GM19025 (cell line): ENCODE results near the gene PAX5.

Source experiments
- ATAC-seq: cut with Tn5 transposase; IDR thresholded peaks from one replicate; pipeline ENCODE4 v1.9.1; 2021; ENCODE audit warnings: mild to moderate bottlenecking, low read depth, moderate library complexity; ENCODE audit not compliant: unreplicated experiment

PAX5 gene

DNA sequence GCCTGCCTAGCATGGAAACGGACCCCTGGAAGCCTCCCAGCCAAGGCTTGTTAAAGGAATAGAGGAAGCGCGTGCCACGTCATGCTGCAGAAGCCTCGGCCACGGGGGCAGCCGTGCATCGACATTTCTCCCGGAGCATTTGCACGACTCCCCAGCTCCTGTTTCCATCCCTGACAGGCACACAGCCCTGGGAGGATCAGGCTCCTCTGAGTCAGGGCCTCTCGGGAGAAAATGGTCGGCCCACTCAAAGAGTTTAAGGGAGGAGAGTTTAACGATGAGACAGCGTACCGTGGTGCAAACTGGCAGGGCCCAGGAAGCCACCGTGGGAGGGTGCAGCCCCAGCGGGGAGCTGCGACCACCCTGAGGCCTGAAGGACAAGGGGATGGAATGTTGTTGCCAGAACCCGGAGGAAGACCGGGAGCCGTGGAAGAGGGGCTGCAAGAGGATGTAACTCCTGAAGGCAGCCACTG, 213.6 kb downstream of the PAX5 start:
- ATAC-seq: no peak

DNA sequence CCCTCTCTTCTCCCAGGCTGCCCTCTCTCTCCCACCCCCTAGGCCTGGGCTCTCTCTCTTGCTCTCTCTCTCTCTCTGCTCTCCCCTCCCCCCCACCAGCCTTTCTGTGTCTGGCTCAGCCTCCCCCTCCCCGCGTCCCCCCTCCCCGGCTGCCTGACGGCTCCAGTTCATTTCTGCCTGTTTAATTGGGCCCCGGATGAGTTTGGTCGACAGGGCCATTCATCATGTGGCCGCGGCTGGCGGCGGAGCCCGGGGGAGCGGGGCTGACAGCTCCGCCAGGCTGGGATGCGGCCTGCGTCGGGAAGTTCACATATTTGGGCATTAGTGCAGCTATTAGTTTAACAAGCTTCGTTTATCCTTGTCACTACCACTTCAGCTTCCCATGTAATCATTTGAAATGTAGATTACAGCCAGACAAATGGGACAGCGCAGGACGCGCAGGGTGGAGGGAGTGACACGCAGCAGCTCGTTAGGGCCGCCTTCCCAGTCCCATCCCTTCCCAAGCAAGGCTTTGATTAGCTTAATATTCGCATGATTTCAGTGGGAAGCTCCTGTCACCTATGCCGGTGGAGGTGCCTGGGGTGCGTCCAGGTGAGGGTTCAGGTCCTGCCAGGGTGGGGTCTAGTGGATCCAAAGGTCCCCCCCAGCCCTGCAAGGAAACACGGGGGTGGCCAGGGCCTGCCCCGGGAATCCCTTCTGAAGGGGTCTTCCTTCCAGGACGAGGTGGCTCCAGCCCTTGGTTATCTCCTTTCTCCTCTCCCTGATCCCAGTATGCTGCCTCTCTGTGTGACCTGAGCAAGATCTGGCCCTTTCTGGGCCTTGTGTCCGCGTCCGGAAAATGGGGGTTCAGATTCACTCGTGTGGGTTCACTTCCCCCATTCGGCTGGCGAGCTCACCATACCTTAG, 214.8 kb downstream of the PAX5 start:
- no peak for ATAC-seq

DNA sequence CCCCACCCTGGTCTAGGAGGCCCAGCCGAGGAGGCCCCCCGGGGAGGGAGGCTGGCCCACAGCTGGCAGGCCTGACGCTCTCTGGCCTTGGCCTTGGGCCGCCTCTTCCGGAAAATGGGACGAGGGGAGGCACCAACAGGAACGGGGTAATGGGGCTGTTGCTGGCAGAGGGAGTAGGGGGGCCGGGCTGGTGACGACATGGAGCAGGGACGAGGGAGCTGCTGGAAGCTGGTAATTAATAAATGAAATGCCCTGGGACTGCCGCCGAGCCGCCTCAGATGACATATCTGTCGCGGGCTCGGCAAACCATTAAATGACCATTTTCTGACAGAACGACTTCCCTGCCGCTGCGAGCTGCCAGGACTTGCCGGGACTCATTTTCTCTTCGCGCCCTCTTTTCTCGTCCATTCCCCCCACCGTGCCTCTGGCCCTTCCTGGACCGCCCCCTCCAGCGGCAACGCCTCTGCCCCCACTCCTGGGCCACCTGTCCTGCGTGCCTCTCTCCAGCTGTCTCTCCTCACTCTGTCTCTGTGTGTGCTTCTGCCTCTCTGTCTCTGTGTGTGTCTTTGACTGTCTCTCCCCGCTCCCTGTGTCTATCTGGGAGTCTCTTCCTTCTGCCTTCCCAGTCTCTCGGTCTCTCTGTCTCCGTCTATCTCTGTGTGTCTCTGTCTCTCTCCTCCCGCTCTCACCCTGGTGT, 215.7 kb downstream of the PAX5 start:
- no peak for ATAC-seq

DNA sequence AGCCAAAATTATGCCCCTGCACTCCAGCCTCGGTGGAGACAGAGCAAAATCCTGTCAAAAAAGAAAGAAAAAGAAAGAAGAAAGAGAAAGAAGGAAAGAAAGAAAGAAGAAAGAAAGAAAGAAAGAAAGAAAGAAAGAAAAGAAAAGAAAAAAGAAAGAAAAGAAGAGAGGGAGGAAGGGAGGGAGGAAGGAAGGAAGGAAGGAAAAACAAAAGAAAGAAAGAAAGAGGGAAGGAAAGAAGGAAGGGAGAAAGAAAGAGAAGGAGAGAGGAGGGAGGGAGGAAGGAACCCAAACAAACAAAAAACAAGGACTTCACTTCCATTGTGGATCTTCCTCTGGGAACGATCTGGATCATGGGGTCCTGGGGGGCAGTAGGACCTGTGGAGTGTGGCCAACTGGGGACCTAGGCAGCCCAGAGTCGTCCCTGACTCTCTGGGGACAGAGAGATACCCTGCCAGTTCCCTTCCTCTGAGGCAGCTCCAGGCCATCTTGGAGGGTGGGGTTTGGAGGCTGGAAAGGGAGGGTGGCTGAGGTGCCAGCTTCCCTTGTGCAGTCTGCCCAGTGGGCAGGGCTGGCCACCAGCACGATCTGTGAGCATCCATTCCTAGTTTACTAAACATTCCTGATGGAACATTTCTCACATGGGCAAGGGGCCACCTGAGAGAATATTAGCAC, 216.8 kb downstream of the PAX5 start:
- ATAC-seq: no peak

DNA sequence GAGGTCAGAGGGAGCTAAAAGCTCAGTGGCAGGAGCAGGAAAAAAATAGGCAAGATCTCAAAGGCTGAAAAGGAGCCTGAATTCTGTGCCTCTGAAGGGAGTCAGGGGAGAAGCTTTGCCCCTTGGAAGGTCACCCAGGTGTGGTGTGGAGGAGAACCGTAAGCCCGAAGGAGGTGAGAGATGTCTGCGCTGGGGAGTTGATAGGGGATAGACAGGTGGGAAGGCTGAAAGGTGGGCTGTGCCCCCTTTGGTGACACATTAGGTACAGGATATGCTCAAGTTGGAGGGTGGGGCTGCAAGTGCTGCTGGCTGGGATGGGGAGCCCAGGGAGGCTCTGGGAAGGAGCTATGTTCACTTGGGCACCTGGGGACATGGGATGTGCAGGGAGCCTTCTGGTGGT, 217.7 kb downstream of the PAX5 start:
- ATAC-seq: no peak

DNA sequence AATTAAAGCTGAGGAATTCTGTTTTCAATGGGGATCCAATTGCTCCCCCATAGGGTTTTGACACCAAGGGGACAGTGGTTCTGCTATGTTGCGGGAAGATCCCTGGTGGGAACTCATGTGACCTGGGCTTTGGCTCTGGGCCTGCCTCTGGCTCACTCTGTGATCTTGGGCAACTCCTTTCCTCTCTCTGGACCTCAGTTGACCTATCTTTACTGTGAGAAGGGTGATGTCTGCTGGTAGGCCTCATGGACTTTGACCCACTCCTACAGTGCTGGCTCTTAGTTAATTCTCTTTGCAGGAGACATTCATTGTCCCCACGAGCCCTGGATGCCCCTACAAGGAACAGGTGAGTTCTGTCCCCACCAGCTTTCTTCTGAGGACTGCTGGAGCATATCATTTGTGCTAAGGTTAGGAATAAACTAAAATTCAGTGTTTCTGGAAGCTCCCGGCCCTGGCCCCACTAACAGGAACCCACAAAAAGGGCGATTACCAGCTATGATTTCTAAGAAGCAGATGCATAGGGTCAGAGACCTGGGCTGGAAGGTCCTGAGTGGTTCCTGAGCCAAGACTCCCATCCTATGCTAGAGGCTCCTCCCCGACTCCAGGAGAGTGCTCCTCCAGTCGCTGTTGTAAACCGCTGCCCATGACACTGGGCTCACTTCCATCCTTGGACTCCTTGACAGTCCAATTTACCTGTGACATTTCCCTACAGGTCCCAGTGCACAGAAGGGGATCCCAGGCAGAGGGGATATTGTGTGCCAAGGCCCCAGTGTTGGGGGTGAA, 218.3 kb downstream of the PAX5 start:
- ATAC-seq: no peak

DNA sequence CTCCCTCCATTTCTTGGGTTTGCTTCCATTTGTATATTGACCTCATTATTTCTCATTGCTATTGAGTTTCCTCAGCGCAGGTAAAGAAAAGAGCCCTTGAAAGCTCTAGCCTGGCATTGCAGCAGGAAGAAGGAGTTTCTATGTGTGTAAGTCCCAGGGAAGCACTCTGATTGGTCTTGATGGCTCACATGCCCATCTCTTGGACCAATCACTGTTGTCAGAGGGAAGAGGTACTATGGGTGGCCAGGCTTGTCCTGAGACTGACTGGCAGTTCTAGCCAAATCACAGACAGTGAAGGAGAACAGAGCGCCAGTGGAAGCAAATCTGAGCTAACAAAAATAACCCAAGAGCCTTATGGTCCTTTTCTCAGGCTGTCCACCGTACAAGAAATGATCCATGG, 219.0 kb downstream of the PAX5 start:
- no peak for ATAC-seq

DNA sequence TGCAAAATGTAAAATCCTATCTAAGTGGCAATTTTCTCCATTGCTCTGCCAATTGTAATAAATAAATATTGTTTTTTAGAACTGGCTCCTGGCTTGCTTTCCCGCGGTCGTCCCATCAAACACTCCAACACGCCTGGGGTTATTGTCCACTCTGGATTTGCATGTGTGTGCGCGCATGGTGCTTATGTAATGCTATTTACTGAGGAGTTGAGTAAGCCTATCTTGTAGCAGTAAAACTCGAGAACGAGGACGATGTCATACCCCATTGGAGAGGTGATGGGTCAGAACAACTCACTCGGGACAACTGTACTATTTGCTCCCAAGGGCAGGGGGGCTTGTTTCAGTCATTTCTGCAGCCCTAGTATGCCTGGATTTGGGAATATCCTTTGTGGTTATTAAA, 220.9 kb downstream of the PAX5 start:
- no peak for ATAC-seq

DNA sequence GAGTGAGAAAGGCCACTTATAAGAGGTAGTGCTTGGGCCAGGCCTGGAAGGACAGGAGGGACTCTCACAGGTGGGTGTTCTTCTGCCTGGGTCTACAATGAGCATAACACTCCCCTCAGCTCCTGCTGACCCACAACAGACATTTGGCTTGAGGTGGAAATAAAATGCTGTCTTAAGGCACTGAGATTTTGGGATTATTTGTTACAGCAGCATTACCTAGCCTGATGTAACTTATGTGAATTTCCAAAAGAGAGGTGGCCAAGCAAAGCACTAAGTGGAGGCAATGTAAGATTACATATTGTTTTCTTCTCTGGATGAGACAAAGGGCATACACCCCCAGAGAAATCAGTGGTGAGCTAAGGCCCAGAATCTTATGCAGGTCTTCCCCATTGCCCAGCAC, 221.5 kb downstream of the PAX5 start:
- no peak for ATAC-seq

DNA sequence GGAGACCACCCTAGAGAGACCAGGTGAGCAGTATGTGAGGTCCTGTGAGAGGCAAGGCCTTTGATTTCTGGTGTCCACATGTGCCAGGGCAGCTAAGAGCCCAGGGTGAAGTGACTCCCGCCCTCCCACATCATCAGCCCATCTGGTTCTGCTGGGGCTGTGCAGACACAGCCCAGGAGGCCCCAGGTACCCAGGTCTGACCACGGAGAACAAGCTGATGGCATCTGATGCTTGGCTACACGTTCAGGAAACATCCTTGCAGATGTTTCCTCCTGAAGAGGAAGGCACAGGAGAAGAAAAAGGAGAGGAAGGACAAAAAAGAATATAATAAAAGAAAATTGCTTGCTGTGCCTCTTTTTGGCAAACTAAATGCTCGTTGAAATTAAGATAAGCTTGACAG, 225.8 kb downstream of the PAX5 start:
- no peak for ATAC-seq

DNA sequence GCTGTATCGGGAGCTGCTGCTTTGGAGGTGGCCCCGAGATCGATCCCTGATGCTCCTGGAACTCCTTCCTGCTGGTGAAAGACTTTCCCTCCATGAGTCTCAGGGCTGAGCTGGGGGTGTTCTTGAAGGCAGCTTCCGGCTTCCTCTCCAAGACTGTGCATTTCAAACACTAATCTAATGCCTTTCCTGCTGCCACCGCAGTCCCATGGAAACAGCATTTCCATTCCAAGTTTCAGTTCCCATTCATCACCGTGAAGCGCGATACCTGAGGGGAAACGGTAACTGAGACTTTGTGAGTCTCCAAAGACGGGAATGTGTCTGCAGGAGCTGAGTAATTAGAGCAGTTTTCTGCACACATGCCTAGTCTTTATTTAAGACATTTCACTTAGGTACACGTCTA, 230.1 kb downstream of the PAX5 start:
- no peak for ATAC-seq

DNA sequence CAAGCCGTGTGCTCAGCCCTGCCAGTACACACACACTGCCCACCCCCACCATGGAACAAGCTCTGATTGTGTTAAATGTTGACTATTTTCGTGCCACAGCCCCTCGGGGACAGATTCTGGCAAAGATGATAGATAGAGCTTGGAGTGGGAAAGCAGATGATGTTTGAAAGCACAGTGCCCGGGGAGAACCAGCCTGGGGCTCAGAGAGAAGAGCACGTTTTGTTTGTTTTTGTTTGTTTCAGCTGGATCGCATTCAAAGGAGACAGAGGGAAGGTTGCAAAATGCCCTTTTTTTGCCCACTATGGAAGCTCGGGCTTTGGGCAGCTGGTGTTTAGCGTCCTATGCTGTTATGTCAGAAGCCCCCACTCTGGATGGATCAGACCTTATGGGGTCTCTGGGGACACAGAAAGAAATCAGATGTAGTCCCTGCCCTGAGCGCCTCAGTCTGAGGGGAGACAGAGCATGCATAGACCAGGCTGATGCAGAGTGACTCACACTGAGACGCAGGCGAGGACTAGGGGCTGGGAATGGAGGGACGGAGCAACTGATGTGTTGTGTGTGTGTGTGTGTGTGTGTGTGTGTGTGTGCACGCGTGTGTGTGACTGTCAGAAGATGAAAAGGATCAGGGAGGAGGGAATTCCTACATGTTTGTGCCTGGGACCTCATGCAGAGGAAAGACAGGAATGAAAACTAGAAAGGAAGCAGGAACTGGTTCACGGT, 231.7 kb downstream of the PAX5 start:
- ATAC-seq: no peak

DNA sequence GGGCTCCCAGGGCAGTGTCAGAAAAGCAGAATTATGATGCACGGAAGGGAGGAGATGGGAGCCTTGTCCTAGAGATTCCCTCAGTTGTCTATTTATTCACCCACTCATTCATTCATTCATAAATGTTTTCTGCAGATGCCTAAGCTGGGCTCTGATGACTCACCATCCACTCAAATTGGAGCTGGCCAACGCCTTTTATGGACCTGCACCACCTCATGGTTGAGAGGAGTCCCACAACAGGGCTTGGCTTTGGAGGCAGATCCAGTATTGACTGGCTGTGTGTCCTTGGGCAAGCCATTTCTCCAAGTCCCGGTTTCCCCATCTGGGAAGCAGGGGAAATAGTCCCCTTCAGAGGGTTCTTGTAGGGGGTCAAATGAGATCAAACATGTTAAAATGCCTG, 233.6 kb downstream of the PAX5 start:
- no peak for ATAC-seq

DNA sequence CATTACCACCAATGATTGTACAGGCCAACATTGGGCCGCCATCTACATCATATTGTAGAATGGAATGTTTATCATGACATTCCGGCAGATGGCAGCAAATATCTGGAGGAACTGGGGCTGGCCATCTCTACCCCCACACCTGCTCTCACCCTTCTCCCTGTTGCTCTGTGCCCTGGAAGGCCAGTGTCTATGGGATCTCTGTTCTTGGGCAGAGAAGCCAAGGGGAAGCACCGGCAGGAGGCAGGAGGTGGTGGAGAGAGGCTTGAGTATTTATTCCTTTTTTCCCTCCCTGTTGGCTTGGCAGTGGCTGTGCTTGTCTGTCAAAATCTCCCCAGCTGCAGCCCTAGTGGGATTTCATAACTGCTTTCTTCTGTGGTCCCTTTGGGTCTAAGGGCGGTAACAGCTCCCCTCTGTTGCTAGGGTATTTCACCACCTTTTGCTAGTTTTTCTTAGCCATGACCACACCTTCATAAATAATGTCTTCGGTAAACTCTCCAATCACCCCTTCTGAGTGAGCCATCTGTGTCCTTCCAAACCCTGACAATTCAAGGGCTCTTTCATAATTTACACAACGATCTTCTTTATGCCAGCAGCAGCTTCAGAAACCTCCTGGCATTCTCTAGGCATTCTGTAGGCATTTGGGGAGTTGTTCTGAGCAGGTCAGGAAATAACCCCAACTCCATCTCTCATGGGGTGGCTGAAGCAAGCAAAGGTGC, 235.6 kb downstream of the PAX5 start:
- no peak for ATAC-seq

DNA sequence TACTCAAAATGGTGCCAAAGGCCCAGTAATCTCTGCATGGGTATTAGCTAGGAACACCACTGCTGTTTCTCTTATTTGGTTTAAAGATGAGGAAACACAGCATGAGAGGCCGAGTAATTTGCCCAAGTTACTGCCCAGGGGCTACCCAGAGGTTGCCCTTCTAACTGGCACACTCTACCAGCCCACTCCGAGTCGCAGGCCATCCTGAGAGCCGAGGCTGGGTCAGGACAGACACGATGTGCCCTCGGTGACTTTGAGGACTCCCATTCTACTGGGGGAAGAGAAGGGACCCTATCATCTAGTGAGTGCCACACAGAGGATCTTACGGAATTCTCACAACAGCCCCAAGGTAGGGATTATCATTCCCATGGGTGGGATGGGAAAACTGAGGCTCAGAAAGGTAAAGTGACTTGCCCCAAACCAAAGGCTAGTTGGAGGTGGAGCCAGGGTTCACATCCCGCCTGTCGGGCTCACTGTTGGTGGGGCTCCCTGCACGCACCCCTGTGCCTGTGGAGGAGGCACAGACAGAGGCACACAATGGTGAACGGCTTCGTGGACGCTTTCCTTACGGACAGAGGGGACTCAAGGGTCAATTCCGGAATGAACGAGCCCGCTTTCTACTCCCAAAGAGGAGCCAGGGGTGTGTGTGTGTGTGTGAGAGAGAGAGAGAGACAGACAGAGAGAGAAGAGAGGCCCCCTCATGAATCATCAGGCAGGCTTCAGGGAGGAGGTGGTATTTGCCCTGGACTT, 236.4 kb downstream of the PAX5 start:
- no peak for ATAC-seq

DNA sequence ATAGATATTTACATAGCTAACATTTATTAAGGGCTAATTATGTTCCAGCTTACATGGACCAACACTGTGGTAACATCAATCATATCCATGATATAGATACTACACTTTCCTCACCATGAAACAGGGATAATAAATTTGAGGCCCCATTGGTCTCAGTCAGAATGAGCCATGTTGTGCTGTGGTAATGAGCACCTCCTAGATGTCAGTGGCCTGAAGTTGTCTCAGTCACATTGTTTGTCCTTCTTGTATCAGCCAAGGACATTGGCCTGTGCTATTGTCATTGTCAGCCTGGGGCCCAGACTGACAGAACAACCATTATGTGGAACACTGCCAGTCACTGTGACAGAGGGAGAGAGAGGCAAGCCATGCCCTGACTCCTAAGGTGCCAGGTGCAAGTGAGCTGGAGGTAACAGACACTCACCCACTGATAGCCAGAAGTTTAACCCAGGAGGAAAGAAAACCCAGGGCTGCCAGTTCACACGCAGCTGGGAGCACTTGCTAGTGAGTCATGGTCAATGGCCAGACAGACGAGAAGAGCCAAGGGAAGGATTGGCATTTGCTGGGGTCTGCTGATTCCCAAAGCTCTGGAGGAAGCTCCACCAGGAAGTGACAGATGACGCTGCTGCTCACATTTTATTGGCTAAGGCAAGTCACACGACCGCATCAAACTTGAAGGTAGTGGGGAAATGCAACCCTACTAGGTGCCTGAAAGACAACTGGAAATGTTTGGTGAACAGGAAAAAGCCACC, 237.2 kb downstream of the PAX5 start:
- ATAC-seq: no peak

DNA sequence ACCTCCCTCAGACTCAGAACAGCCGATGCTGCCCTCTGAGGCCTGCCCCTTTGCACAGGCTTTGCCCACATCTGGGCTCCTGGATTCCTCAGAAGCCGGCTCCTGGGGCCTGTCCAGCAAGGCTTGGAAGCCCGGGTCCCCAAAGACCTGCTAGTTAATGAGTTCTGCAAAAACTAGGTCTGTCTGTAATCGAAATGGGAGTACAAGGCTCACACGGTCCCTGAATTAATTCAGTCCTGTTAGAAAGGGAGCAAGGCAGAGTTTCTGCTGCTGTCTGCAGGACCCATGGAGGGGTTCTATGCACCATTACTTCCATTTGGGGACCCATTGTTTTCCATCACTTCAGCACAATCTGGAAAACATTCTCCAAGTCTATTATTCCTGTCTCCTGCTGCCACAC, 239.6 kb downstream of the PAX5 start:
- ATAC-seq: no peak

DNA sequence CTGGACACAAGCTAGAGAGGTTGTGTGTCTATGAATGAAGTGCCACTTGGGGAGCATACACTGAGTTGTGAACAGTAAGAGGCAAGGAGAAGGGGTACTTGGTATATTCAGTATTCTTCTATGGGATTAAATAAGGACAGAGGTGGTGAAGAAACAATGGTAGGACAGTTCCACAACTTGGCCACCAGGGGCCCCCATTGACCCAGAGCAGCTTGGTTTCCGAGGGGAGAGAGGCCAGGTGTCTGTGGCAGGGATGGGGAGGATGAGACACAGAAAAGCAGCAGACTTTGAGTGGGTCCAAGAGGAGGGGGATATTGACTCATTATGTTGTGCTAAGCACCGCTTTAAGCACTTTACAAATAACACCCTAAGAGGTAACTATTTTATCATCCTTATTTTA, 240.8 kb downstream of the PAX5 start:
- ATAC-seq: no peak
